GM12878 (cell line): Measurements from ENCODE around the gene LLPH. TPM values are rescaled to one million over a fixed set of nuclear protein-coding genes. Genes with fewer than 3 reads are reported as not detected.

Experiments used
- ATAC-seq: fragments of 200-7000 bp; cut with Tn5 transposase; 3 replicates; pipeline ENCODE4 v1.9.1; 2020; ENCODE audit warnings: mild to moderate bottlenecking, moderate library complexity
- BruUV-seq: library from RNA; stranded (reverse); fragments of 400-500 nt; replicated peaks from 2 replicates; lab custom pipeline; 2021; lab: Mats Ljungman, UMichigan
- CTCF ChIA-PET: fragments of 300-600 bp; sonication (Branson Sonifier 250); formaldehyde crosslinking; extraction: SDS; loops from one replicate; lab custom pipeline; 2021; ENCODE audit warnings: inconsistent platforms; lab: Yijun Ruan, JAX
- POLR2A ChIA-PET: fragments of 350-600 bp; formaldehyde crosslinking; extraction: SDS; loops from one replicate; lab custom pipeline; 2021; ENCODE audit warnings: inconsistent platforms; lab: Charles Lee
- RAD21 ChIA-PET: fragments of 300-600 bp; sonication (Branson Sonifier 250); formaldehyde crosslinking; loops from one replicate; lab custom pipeline; 2023; ENCODE audit warnings: antibody characterized with exemption; ENCODE audit not compliant: unreplicated experiment; lab: Charles Lee
- SMC1A ChIA-PET: fragments of 300-600 bp; sonication (Branson Sonifier 250); formaldehyde crosslinking; loops from one replicate; lab custom pipeline; 2023; ENCODE audit not compliant: unreplicated experiment, uncharacterized antibody; lab: Charles Lee
- DNase-seq: peaks from one replicate; pipeline ENCODE4 v3.0.0-alpha.2; 2011; ENCODE audit warnings: low read depth, low spot score
- FAIRE-seq: peaks from 3 replicates; lab custom pipeline; 2011; peaks lifted over from hg19 to GRCh38; lab: Jason Lieb, UNC
- H2AFZ ChIP-seq: 2 replicates; pipeline ENCODE4 v1.6.0; 2011; ENCODE audit warnings: low read depth, low read length, control low read depth; ENCODE audit not compliant: control insufficient read depth
- H3K27ac ChIP-seq: 2 replicates; pipeline ENCODE4 v1.5.1; 2011; ENCODE audit warnings: control low read depth; ENCODE audit not compliant: control insufficient read depth, insufficient read depth
- H3K27me3 ChIP-seq, 2 experiments: replicated peaks in 1 of 2; 2 replicates each; pipeline versions ENCODE4 v1.6.0 to v1.6.1; 2011; ENCODE audit warnings: low read length in 1 of 2; ENCODE audit not compliant: control insufficient read depth in 2 of 2, insufficient read depth in 2 of 2
- H3K36me3 ChIP-seq, 2 experiments: 2 replicates each; pipeline ENCODE4 v1.5.1; 2011; ENCODE audit warnings: low read length in 1 of 2; ENCODE audit not compliant: control insufficient read depth in 2 of 2, insufficient read depth in 2 of 2
- H3K4me1 ChIP-seq: 2 replicates; pipeline ENCODE4 v1.6.1; 2011; ENCODE audit warnings: mild to moderate bottlenecking, low read length, moderate library complexity, mixed read lengths; ENCODE audit not compliant: control insufficient read depth, insufficient read depth
- H3K4me2 ChIP-seq: 2 replicates; pipeline ENCODE4 v1.6.0; 2011; ENCODE audit warnings: control low read depth; ENCODE audit not compliant: control insufficient read depth, insufficient read depth
- H3K4me3 ChIP-seq: fragments of 200-600 bp; sonication (generic); 2 replicates; pipeline ENCODE4 v1.5.1; 2016
- H3K79me2 ChIP-seq: 2 replicates; pipeline ENCODE4 v1.6.0; 2011; ENCODE audit warnings: low read length; ENCODE audit not compliant: control insufficient read depth, insufficient read depth
- H3K9ac ChIP-seq: 2 replicates; pipeline ENCODE4 v1.8.0; 2011; ENCODE audit warnings: low read length, control low read depth, mixed read lengths; ENCODE audit not compliant: control insufficient read depth, insufficient read depth
- H3K9me3 ChIP-seq: replicated peaks from 3 replicates; pipeline ENCODE4 v1.5.1; 2011; ENCODE audit warnings: mild to moderate bottlenecking, low read length; ENCODE audit not compliant: control insufficient read depth, insufficient read depth
- H4K20me1 ChIP-seq: 2 replicates; pipeline ENCODE4 v1.6.0; 2011; ENCODE audit not compliant: control insufficient read depth, insufficient read depth
- BCL3 ChIP-seq: IDR thresholded peaks from 2 replicates; pipeline ENCODE4 v1.6.1; 2011; ENCODE audit warnings: borderline replicate concordance, low read depth, mild to moderate bottlenecking, moderate library complexity, low read length; ENCODE audit not compliant: insufficient read depth, poor library complexity, severe bottlenecking
- DPF2 ChIP-seq: fragments of 450-650 bp; IDR thresholded peaks from 2 replicates; pipeline ENCODE4 v1.6.1; 2017; ENCODE audit warnings: mild to moderate bottlenecking
- HCFC1 ChIP-seq: fragments of 150-350 bp; IDR thresholded peaks from 2 replicates; pipeline ENCODE4 v1.6.1; 2014; ENCODE audit warnings: low read length
- MXI1 ChIP-seq: fragments of 150-350 bp; IDR thresholded peaks from 2 replicates; pipeline ENCODE4 v1.6.1; 2011; ENCODE audit warnings: low read depth, mild to moderate bottlenecking, inconsistent platforms, low read length, improper control_type of control experiment
- MYB ChIP-seq: fragments of 150-350 bp; IDR thresholded peaks from 2 replicates; pipeline ENCODE4 v1.6.1; 2014; ENCODE audit warnings: mild to moderate bottlenecking, low read depth, low read length, borderline replicate concordance
- in situ Hi-C: fragments of 300-500 bp; cut with MboI; formaldehyde crosslinking; loops from 9 replicates; pipeline ENCODE4 v1.14.3; 2018; ENCODE audit warnings: mixed read lengths
- intact Hi-C: fragments of 100-400 bp; cut with micrococcal nuclease; formaldehyde crosslinking; loops from one replicate; pipeline ENCODE4 v1.14.2; 2022; ENCODE audit not compliant: unreplicated experiment
- polyA plus RNA-seq, 11 experiments: library from polyadenylated mRNA; depleted of rRNA in 4 of 11; unstranded in 6 of 11; stranded (reverse) in 5 of 11; fragments of >200 nt; fragmentation: Nextera tagmentation in 4 of 11; fragmentation: Illumina TruSeq in 1 of 11; extraction: Ambion mirVana in 4 of 11; extraction: Trizol in 1 of 11; gene quantifications; 1 replicate in 1 of 11; 2 replicates in 10 of 11; pipeline versions ENCODE4 v1.2.1 to v1.2.3, GENCODE V29; 2011 to 2016; ENCODE audit warnings: inconsistent platforms in 2 of 11, missing spikeins in 2 of 11, low read depth in 1 of 11
- total RNA-seq, 4 experiments: library from RNA; depleted of rRNA in 3 of 4; stranded (reverse); fragments of >200 nt in 3 of 4; fragmentation: Illumina TruSeq in 1 of 4; extraction: Trizol in 1 of 4; gene quantifications; 2 replicates each; pipeline versions ENCODE4 v1.2.1 to v1.2.3, GENCODE V29; 2013 to 2021

The LLPH gene
- total and polyA plus RNA-seq, 10 of the 15 experiments (the other 5 are each of a cell fraction or from before 2014, with no cell fraction given) = 15.2 to 107 (median 70.4) TPM

GRCh38 chr12:66132408-66132807 is 1.9 kb upstream of the LLPH start:
- in situ Hi-C loops (no loop called here), intact Hi-C loops (no loop called here)
- H3K79me2 ChIP-seq = peaks cover 40% of the 10 kb centered on the region
- peak overlapping the region; percentile 43; the same call in 1 of the 2 replicates for H3K9ac ChIP-seq
- H3K9me3 ChIP-seq = peaks cover 2% of the 10 kb centered on the region
- no peaks in the 10 kb centered on the region for H3K27me3 ChIP-seq
- H3K36me3 ChIP-seq = peaks cover 2 to 5% of the 10 kb centered on the region in 2 experiments
- no peak overlapping the region for H2AFZ ChIP-seq
- H3K4me3 ChIP-seq = peak overlapping the region; percentile 20; the same call in 1 of the 2 replicates
- no peak overlapping the region for H3K27ac ChIP-seq
- DNase-seq (no peak), ATAC-seq (no peak), FAIRE-seq (no peak)
- POLR2A ChIA-PET = no interaction called here
- H3K4me2 ChIP-seq = peak overlapping the region; percentile 44
- H3K4me1 ChIP-seq = peaks cover 9% of the 10 kb centered on the region
- SMC1A ChIA-PET = interaction anchor here (0.6 to 2.5 kb wide), 7 partner anchors 15 to 105 kb away, joined by 3 to 16 read pairs (median 5); partner anchors contain the start of gene TMBIM4
- no TSS peak for BruUV-seq
- RAD21 ChIA-PET = interaction anchor here (0.7 to 1.9 kb wide), 3 partner anchors 11 to 59 kb away, joined by 3 to 5 read pairs (median 3); no protein-coding TSS in a partner anchor
- CTCF ChIA-PET = interaction anchor here (0.8 to 1.9 kb wide), 4 partner anchors 13 to 137 kb away, joined by 3 to 9 read pairs (median 3); no protein-coding TSS in a partner anchor
- H4K20me1 ChIP-seq = no peaks in the 10 kb centered on the region
- TF ChIP-seq MYB (no peak), MXI1 (no peak), BCL3 (no peak), HCFC1 (no peak), DPF2 (no peak)
